Keratinocyte (primary cell): ENCODE measurements around the gene MED4. TPM values are rescaled to one million over a fixed set of nuclear protein-coding genes. Genes with fewer than 3 reads are reported as not detected.
A peak's percentile ranks its signal among the peaks of the same experiment; 100 is the strongest.

Experiments
- DNase-seq: peaks from one replicate; pipeline ENCODE4 v3.0.0-alpha.2; 2011; ENCODE audit warnings: low read depth, missing footprints, low spot score
- FAIRE-seq: peaks from 2 replicates; lab custom pipeline; 2011; peaks lifted over from hg19 to GRCh38; lab: Jason Lieb, UNC
- H2AFZ ChIP-seq: 2 replicates; pipeline ENCODE4 v1.6.0; 2012; ENCODE audit warnings: low read length, control low read depth, inconsistent platforms; ENCODE audit not compliant: control insufficient read depth
- H3K27ac ChIP-seq: 2 replicates; pipeline ENCODE4 v1.5.1; 2011; ENCODE audit warnings: low read length; ENCODE audit not compliant: control insufficient read depth, insufficient read depth
- H3K27me3 ChIP-seq: 3 replicates; pipeline ENCODE4 v1.6.0; 2011; ENCODE audit warnings: low read length; ENCODE audit not compliant: control insufficient read depth, insufficient read depth; ENCODE audit errors: extremely low read depth
- H3K36me3 ChIP-seq, 2 experiments: 2 replicates in 1 of 2; 3 replicates in 1 of 2; pipeline ENCODE4 v1.5.1; 2011; ENCODE audit warnings: low read length in 2 of 2, mild to moderate bottlenecking in 1 of 2; ENCODE audit not compliant: control insufficient read depth in 2 of 2, insufficient read depth in 2 of 2; ENCODE audit errors: extremely low read depth in 1 of 2
- H3K4me1 ChIP-seq: 3 replicates; pipeline ENCODE4 v1.5.1; 2011; ENCODE audit warnings: low read length; ENCODE audit not compliant: control insufficient read depth, insufficient read depth; ENCODE audit errors: extremely low read depth
- H3K4me2 ChIP-seq: 3 replicates; pipeline ENCODE4 v1.6.0; 2011; ENCODE audit warnings: low read depth, low read length; ENCODE audit not compliant: control insufficient read depth, insufficient read depth; ENCODE audit errors: extremely low read depth
- H3K4me3 ChIP-seq, 3 experiments: fragments of 200-600 bp in 1 of 3; sonication (generic) in 1 of 3; 2 replicates in 2 of 3; 3 replicates in 1 of 3; pipeline ENCODE4 v1.5.1; 2011 to 2016; ENCODE audit warnings: low read length in 3 of 3, mild to moderate bottlenecking in 3 of 3, control low read depth in 2 of 3, inconsistent platforms in 1 of 3, low read depth in 1 of 3, mixed read lengths in 1 of 3, mixed run types in 1 of 3, moderate library complexity in 1 of 3; ENCODE audit not compliant: control insufficient read depth in 2 of 3, insufficient read depth in 2 of 3; ENCODE audit errors: extremely low read depth in 1 of 3
- H3K79me2 ChIP-seq: 2 replicates; pipeline ENCODE4 v1.6.0; 2012; ENCODE audit warnings: low read length; ENCODE audit not compliant: control insufficient read depth, insufficient read depth
- H3K9ac ChIP-seq: 3 replicates; pipeline ENCODE4 v1.6.0; 2011; ENCODE audit warnings: low read length; ENCODE audit not compliant: control insufficient read depth, insufficient read depth; ENCODE audit errors: extremely low read depth
- H3K9me1 ChIP-seq: 3 replicates; pipeline ENCODE4 v1.6.0; 2011; ENCODE audit warnings: low read length; ENCODE audit not compliant: control insufficient read depth, insufficient read depth; ENCODE audit errors: extremely low read depth
- H3K9me3 ChIP-seq: 2 replicates; pipeline ENCODE4 v1.5.1; 2012; ENCODE audit warnings: low read depth, low read length; ENCODE audit not compliant: control insufficient read depth
- H4K20me1 ChIP-seq: 3 replicates; pipeline ENCODE4 v1.6.0; 2011; ENCODE audit warnings: low read length; ENCODE audit not compliant: control insufficient read depth, insufficient read depth; ENCODE audit errors: extremely low read depth
- EZH2 ChIP-seq: IDR thresholded peaks from one replicate; pipeline ENCODE4 v1.6.1; 2012; ENCODE audit warnings: inconsistent platforms, mild to moderate bottlenecking, low read length, moderate library complexity
- dilution Hi-C: fragments of 300-500 bp; cut with MboI; formaldehyde crosslinking; loops from one replicate; pipeline ENCODE4 v1.7.0; 2020; ENCODE audit warnings: low sequenced_read_pairs; ENCODE audit not compliant: extremely low pct_ligation_motif_present
- polyA plus RNA-seq, 5 experiments: library from polyadenylated mRNA; depleted of rRNA in 3 of 5; stranded (reverse) in 3 of 5; stranded (forward) in 1 of 5; unstranded in 1 of 5; fragments of >200 nt; gene quantifications; 1 replicate in 1 of 5; 2 replicates in 3 of 5; 3 replicates in 1 of 5; pipeline versions ENCODE4 v1.2.1 to v1.2.3, GENCODE V29; 2011 to 2012; ENCODE audit warnings: missing spikeins in 2 of 5, low read depth in 1 of 5, low replicate concordance in 1 of 5
- TF ChIP-seq, protein P1 (sequence below), 3 experiments: IDR thresholded peaks in 1 of 3; conservative IDR thresholded peaks in 1 of 3; optimal IDR thresholded peaks in 1 of 3; 2 replicates in 2 of 3; 3 replicates in 1 of 3; pipeline versions ENCODE3 to v1.5.1; 2011; ENCODE audit warnings: low read length in 3 of 3, mild to moderate bottlenecking in 3 of 3, moderate library complexity in 2 of 3, control low read depth in 1 of 3, inconsistent platforms in 1 of 3; ENCODE audit not compliant: insufficient read depth in 2 of 3; ENCODE audit errors: extremely low read depth in 1 of 3

The MED4 gene
- polyA plus RNA-seq, 1 donor (not counting 4 experiments of a cell fraction or from before 2014, with no cell fraction given) = 62.4 TPM

GRCh38 chr13:48112896-48113755 lies 18.2 kb upstream of the MED4 start:
- peaks cover 12% of the 10 kb centered on the region for H3K4me1 ChIP-seq
- no peaks in the 10 kb centered on the region for H3K9me1 ChIP-seq
- FAIRE-seq (peak; percentile 63), DNase-seq (no peak)
- H3K36me3 ChIP-seq = no peaks in the 10 kb centered on the region
- H3K9ac ChIP-seq = no peak overlapping the region
- H3K79me2 ChIP-seq = no peaks in the 10 kb centered on the region
- H3K27ac ChIP-seq = no peak overlapping the region
- no peak overlapping the region for H3K4me3 ChIP-seq
- H4K20me1 ChIP-seq = no peaks in the 10 kb centered on the region
- H2AFZ ChIP-seq = peak overlapping the region; percentile 30
- dilution Hi-C loops = no loop called here
- no peak for TF ChIP-seq EZH2
- TF ChIP-seq, protein P1, sequence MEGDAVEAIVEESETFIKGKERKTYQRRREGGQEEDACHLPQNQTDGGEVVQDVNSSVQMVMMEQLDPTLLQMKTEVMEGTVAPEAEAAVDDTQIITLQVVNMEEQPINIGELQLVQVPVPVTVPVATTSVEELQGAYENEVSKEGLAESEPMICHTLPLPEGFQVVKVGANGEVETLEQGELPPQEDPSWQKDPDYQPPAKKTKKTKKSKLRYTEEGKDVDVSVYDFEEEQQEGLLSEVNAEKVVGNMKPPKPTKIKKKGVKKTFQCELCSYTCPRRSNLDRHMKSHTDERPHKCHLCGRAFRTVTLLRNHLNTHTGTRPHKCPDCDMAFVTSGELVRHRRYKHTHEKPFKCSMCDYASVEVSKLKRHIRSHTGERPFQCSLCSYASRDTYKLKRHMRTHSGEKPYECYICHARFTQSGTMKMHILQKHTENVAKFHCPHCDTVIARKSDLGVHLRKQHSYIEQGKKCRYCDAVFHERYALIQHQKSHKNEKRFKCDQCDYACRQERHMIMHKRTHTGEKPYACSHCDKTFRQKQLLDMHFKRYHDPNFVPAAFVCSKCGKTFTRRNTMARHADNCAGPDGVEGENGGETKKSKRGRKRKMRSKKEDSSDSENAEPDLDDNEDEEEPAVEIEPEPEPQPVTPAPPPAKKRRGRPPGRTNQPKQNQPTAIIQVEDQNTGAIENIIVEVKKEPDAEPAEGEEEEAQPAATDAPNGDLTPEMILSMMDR (optimal IDR thresholded peaks at IDR 0.05 in 1 of 3, IDR thresholded peaks at IDR 0.05 in 1 of 3, conservative IDR thresholded peaks at IDR 0.05 in 1 of 3; ENCODE audit: extremely low read depth in 1 of 3, insufficient read depth in 2 of 3, low read length in 3 of 3) = no peak
- H3K4me2 ChIP-seq = peak overlapping the region; percentile 45
- no peaks in the 10 kb centered on the region for H3K9me3 ChIP-seq
- H3K27me3 ChIP-seq = no peaks in the 10 kb centered on the region

DNA sequence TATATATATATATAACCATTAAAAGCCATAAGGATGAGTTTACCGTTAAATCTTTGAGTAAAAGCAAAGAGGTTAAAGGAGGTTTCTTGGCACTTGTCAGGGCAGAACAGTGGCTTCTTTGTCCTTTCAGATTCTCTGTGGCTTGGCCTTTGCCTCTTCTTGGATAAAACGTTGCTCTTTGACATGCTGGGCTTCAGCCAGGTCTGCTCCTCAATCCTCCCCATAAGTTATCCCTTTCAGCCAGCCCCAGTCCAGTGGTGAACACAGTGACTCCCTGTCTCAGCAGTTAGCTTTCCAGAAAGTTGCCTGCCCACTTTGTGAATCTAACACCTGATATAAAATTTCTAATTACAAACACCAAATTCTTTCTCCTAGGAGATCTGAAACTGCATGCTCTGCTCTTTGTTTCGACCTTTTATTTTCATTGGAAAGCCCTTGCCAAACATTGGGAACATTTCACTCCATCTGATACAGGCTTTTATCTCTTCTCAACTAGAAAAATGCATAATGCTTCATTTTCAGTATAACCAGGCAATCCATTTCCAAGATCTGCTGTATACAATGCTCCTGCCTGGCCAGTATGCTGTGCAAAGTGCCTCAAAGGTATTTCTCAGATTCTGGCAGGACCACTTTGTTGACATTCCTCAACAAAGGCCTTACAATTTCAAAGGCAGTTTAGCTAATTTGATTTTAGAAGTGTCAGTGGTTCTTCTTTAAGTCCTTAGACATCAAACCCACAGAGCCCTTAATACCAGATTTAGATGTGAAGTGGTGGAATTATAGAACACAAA lies 16.2 kb upstream of the MED4 start:
- Histone ChIP-seq H3K9ac (no peak overlapping the region), H3K4me1 (peaks cover 12% of the 10 kb centered on the region), H2AFZ (no peak overlapping the region), H3K27ac (no peak overlapping the region), H3K79me2 (no peaks in the 10 kb centered on the region), H3K4me2 (no peak overlapping the region), H3K36me3 (no peaks in the 10 kb centered on the region), H3K9me1 (no peaks in the 10 kb centered on the region), H3K9me3 (no peaks in the 10 kb centered on the region), H3K4me3 (no peak overlapping the region), H4K20me1 (no peaks in the 10 kb centered on the region), H3K27me3 (no peaks in the 10 kb centered on the region)
- DNase-seq (no peak), FAIRE-seq (no peak)
- no peak for TF ChIP-seq EZH2
- TF ChIP-seq, protein P1 (optimal IDR thresholded peaks at IDR 0.05 in 1 of 3, IDR thresholded peaks at IDR 0.05 in 1 of 3, conservative IDR thresholded peaks at IDR 0.05 in 1 of 3; ENCODE audit: extremely low read depth in 1 of 3, insufficient read depth in 2 of 3, low read length in 3 of 3) = no peak
- dilution Hi-C loops = no loop called here
